GM12878 (cell line): ENCODE measurements around the gene TBL3. TPM values are rescaled to one million over a fixed set of nuclear protein-coding genes. Genes with fewer than 3 reads are reported as not detected.

Experiments
- ATAC-seq: fragments of 200-7000 bp; cut with Tn5 transposase; 3 replicates; pipeline ENCODE4 v1.9.1; 2020; ENCODE audit warnings: mild to moderate bottlenecking, moderate library complexity
- BruUV-seq: library from RNA; stranded (reverse); fragments of 400-500 nt; replicated peaks from 2 replicates; lab custom pipeline; 2021; lab: Mats Ljungman, UMichigan
- CTCF ChIA-PET: fragments of 300-600 bp; sonication (Branson Sonifier 250); formaldehyde crosslinking; extraction: SDS; loops from one replicate; lab custom pipeline; 2021; ENCODE audit warnings: inconsistent platforms; lab: Yijun Ruan, JAX
- POLR2A ChIA-PET: fragments of 350-600 bp; formaldehyde crosslinking; extraction: SDS; loops from one replicate; lab custom pipeline; 2021; ENCODE audit warnings: inconsistent platforms; lab: Charles Lee
- RAD21 ChIA-PET: fragments of 300-600 bp; sonication (Branson Sonifier 250); formaldehyde crosslinking; loops from one replicate; lab custom pipeline; 2023; ENCODE audit warnings: antibody characterized with exemption; ENCODE audit not compliant: unreplicated experiment; lab: Charles Lee
- SMC1A ChIA-PET: fragments of 300-600 bp; sonication (Branson Sonifier 250); formaldehyde crosslinking; loops from one replicate; lab custom pipeline; 2023; ENCODE audit not compliant: unreplicated experiment, uncharacterized antibody; lab: Charles Lee
- DNase-seq: peaks from one replicate; pipeline ENCODE4 v3.0.0-alpha.2; 2011; ENCODE audit warnings: low read depth, low spot score
- FAIRE-seq: peaks from 3 replicates; lab custom pipeline; 2011; peaks lifted over from hg19 to GRCh38; lab: Jason Lieb, UNC
- H2AFZ ChIP-seq: 2 replicates; pipeline ENCODE4 v1.6.0; 2011; ENCODE audit warnings: low read depth, low read length, control low read depth; ENCODE audit not compliant: control insufficient read depth
- H3K27ac ChIP-seq: 2 replicates; pipeline ENCODE4 v1.5.1; 2011; ENCODE audit warnings: control low read depth; ENCODE audit not compliant: control insufficient read depth, insufficient read depth
- H3K27me3 ChIP-seq, 2 experiments: replicated peaks in 1 of 2; 2 replicates each; pipeline versions ENCODE4 v1.6.0 to v1.6.1; 2011; ENCODE audit warnings: low read length in 1 of 2; ENCODE audit not compliant: control insufficient read depth in 2 of 2, insufficient read depth in 2 of 2
- H3K36me3 ChIP-seq, 2 experiments: 2 replicates each; pipeline ENCODE4 v1.5.1; 2011; ENCODE audit warnings: low read length in 1 of 2; ENCODE audit not compliant: control insufficient read depth in 2 of 2, insufficient read depth in 2 of 2
- H3K4me1 ChIP-seq: 2 replicates; pipeline ENCODE4 v1.6.1; 2011; ENCODE audit warnings: mild to moderate bottlenecking, low read length, moderate library complexity, mixed read lengths; ENCODE audit not compliant: control insufficient read depth, insufficient read depth
- H3K4me2 ChIP-seq: 2 replicates; pipeline ENCODE4 v1.6.0; 2011; ENCODE audit warnings: control low read depth; ENCODE audit not compliant: control insufficient read depth, insufficient read depth
- H3K4me3 ChIP-seq: fragments of 200-600 bp; sonication (generic); 2 replicates; pipeline ENCODE4 v1.5.1; 2016
- H3K79me2 ChIP-seq: 2 replicates; pipeline ENCODE4 v1.6.0; 2011; ENCODE audit warnings: low read length; ENCODE audit not compliant: control insufficient read depth, insufficient read depth
- H3K9ac ChIP-seq: 2 replicates; pipeline ENCODE4 v1.8.0; 2011; ENCODE audit warnings: low read length, control low read depth, mixed read lengths; ENCODE audit not compliant: control insufficient read depth, insufficient read depth
- H3K9me3 ChIP-seq: replicated peaks from 3 replicates; pipeline ENCODE4 v1.5.1; 2011; ENCODE audit warnings: mild to moderate bottlenecking, low read length; ENCODE audit not compliant: control insufficient read depth, insufficient read depth
- H4K20me1 ChIP-seq: 2 replicates; pipeline ENCODE4 v1.6.0; 2011; ENCODE audit not compliant: control insufficient read depth, insufficient read depth
- ATF7 ChIP-seq: fragments of 450-650 bp; IDR thresholded peaks from 2 replicates; pipeline ENCODE4 v1.6.1; 2016; ENCODE audit warnings: low read depth, mild to moderate bottlenecking
- BCL3 ChIP-seq: IDR thresholded peaks from 2 replicates; pipeline ENCODE4 v1.6.1; 2011; ENCODE audit warnings: borderline replicate concordance, low read depth, mild to moderate bottlenecking, moderate library complexity, low read length; ENCODE audit not compliant: insufficient read depth, poor library complexity, severe bottlenecking
- BHLHE40 ChIP-seq, 2 experiments: fragments of 450-650 bp in 1 of 2; IDR thresholded peaks; 2 replicates each; pipeline ENCODE4 v1.6.1; 2011 to 2017; ENCODE audit warnings: low read depth in 2 of 2, borderline replicate concordance in 1 of 2, improper control_type of control experiment in 1 of 2, low read length in 1 of 2, mild to moderate bottlenecking in 1 of 2
- CBX5 ChIP-seq: sonication (generic); IDR thresholded peaks from 2 replicates; pipeline ENCODE4 v1.6.1; 2016; ENCODE audit warnings: low read depth, moderate library complexity, mild to moderate bottlenecking, inconsistent platforms
- JUND ChIP-seq: IDR thresholded peaks from 2 replicates; pipeline ENCODE4 v1.6.1; 2012; ENCODE audit warnings: low read depth, mild to moderate bottlenecking, low read length, improper control_type of control experiment, moderate library complexity
- MTA2 ChIP-seq: fragments of 450-650 bp; IDR thresholded peaks from 2 replicates; pipeline ENCODE4 v1.6.1; 2016; ENCODE audit warnings: low read depth, mild to moderate bottlenecking, moderate library complexity
- MYB ChIP-seq: fragments of 150-350 bp; IDR thresholded peaks from 2 replicates; pipeline ENCODE4 v1.6.1; 2014; ENCODE audit warnings: mild to moderate bottlenecking, low read depth, low read length, borderline replicate concordance
- PAX5 ChIP-seq: IDR thresholded peaks from 2 replicates; pipeline ENCODE4 v1.6.1; 2011; ENCODE audit warnings: low read depth, low read length, borderline replicate concordance
- POLR2AphosphoS5 ChIP-seq: IDR thresholded peaks from 2 replicates; pipeline ENCODE4 v1.6.1; 2011; ENCODE audit warnings: mild to moderate bottlenecking, low read length, inconsistent platforms
- RUNX3 ChIP-seq: IDR thresholded peaks from 2 replicates; pipeline ENCODE4 v1.6.1; 2012; ENCODE audit warnings: low read length, inconsistent platforms
- SIN3A ChIP-seq: IDR thresholded peaks from 2 replicates; pipeline ENCODE4 v1.6.1; 2012; ENCODE audit warnings: low read depth, low read length, improper control_type of control experiment
- SRF ChIP-seq, 2 experiments: IDR thresholded peaks; 2 replicates each; pipeline ENCODE4 v1.6.1; 2011; ENCODE audit warnings: low read depth in 2 of 2, low read length in 2 of 2, mild to moderate bottlenecking in 1 of 2, moderate library complexity in 1 of 2
- TBL1XR1 ChIP-seq: IDR thresholded peaks from 2 replicates; pipeline ENCODE4 v1.6.1; 2012; ENCODE audit warnings: low read depth, low read length, improper control_type of control experiment
- TCF3 ChIP-seq: IDR thresholded peaks from 2 replicates; pipeline ENCODE4 v1.6.1; 2012; ENCODE audit warnings: low read depth, mild to moderate bottlenecking, low read length, borderline replicate concordance; ENCODE audit not compliant: insufficient read depth
- ZBED1 ChIP-seq: IDR thresholded peaks from 2 replicates; pipeline ENCODE4 v1.6.1; 2016; ENCODE audit warnings: borderline replicate concordance
- ZNF217 ChIP-seq: fragments of 450-650 bp; IDR thresholded peaks from 2 replicates; pipeline ENCODE4 v1.6.1; 2017; ENCODE audit warnings: antibody characterized with exemption, mild to moderate bottlenecking
- ZZZ3 ChIP-seq: IDR thresholded peaks from 2 replicates; pipeline ENCODE4 v1.6.1; 2011; ENCODE audit warnings: low read depth; ENCODE audit not compliant: control insufficient read depth, insufficient read length
- WGBS: methylation state at CpG from one replicate; pipeline ENCODE4 v1.1.6; 2016; ENCODE audit warnings: low lambda C conversion rate; ENCODE audit not compliant: insufficient replicate concordance, insufficient coverage; ENCODE audit errors: missing lambda C conversion rate; 5-methylcytosine and 5-hydroxymethylcytosine counted together
- in situ Hi-C: fragments of 300-500 bp; cut with MboI; formaldehyde crosslinking; loops from 9 replicates; pipeline ENCODE4 v1.14.3; 2018; ENCODE audit warnings: mixed read lengths
- intact Hi-C: fragments of 100-400 bp; cut with micrococcal nuclease; formaldehyde crosslinking; loops from one replicate; pipeline ENCODE4 v1.14.2; 2022; ENCODE audit not compliant: unreplicated experiment
- polyA plus RNA-seq, 11 experiments: library from polyadenylated mRNA; depleted of rRNA in 4 of 11; unstranded in 6 of 11; stranded (reverse) in 5 of 11; fragments of >200 nt; fragmentation: Nextera tagmentation in 4 of 11; fragmentation: Illumina TruSeq in 1 of 11; extraction: Ambion mirVana in 4 of 11; extraction: Trizol in 1 of 11; gene quantifications; 1 replicate in 1 of 11; 2 replicates in 10 of 11; pipeline versions ENCODE4 v1.2.1 to v1.2.3, GENCODE V29; 2011 to 2016; ENCODE audit warnings: inconsistent platforms in 2 of 11, missing spikeins in 2 of 11, low read depth in 1 of 11
- total RNA-seq, 4 experiments: library from RNA; depleted of rRNA in 3 of 4; stranded (reverse); fragments of >200 nt in 3 of 4; fragmentation: Illumina TruSeq in 1 of 4; extraction: Trizol in 1 of 4; gene quantifications; 2 replicates each; pipeline versions ENCODE4 v1.2.1 to v1.2.3, GENCODE V29; 2013 to 2021

The TBL3 gene
- total and polyA plus RNA-seq, 10 of the 15 experiments (the other 5 are each of a cell fraction or from before 2014, with no cell fraction given): 1.2 to 101 (median 34.2) TPM

GRCh38 chr16:1930338-1930720 lies 41.5 kb upstream of the TBL3 start:
- no TSS peak for BruUV-seq
- H4K20me1 ChIP-seq: no peaks in the 10 kb centered on the region
- WGBS: 71% methylated on average over 6 of the region's 10 CpGs
- intact Hi-C loops: no loop called here
- H3K27me3 ChIP-seq: no peaks in the 10 kb centered on the region; a peak in 3 of 4 replicates
- DNase-seq (no peak), FAIRE-seq (no peak), ATAC-seq (no peak)
- ChIA-PET CTCF (interaction anchor here (1.6 to 2.5 kb wide), 4 partner anchors 10 to 64 kb away, joined by 4 to 12 read pairs (median 8); no protein-coding TSS in a partner anchor), POLR2A (no interaction called here), SMC1A (interaction anchor here (1.8 kb wide), 1 partner anchor 64 kb away, joined by 3 read pairs; no protein-coding TSS in a partner anchor), RAD21 (no interaction called here)
- no peak for TF ChIP-seq SRF (IDR thresholded peaks at IDR 0.05; ENCODE audit: low read depth in 2 of 2, low read length in 2 of 2)
- TF ChIP-seq MTA2: no peak
- no peak for TF ChIP-seq SIN3A
- no peak for TF ChIP-seq RUNX3
- TF ChIP-seq PAX5: no peak
- TF ChIP-seq MYB: no peak
- TF ChIP-seq POLR2AphosphoS5: no peak
- TF ChIP-seq CBX5: no peak
- TF ChIP-seq TCF3: no peak
- no peak for TF ChIP-seq JUND
- TF ChIP-seq TBL1XR1: no peak
- TF ChIP-seq ZBED1: no peak
- TF ChIP-seq BCL3: no peak
- TF ChIP-seq ATF7: no peak
- TF ChIP-seq BHLHE40 (IDR thresholded peaks at IDR 0.05; ENCODE audit: borderline replicate concordance in 1 of 2, low read depth in 2 of 2, low read length in 1 of 2): no peak
- TF ChIP-seq ZZZ3: no peak
- no peak for TF ChIP-seq ZNF217
- H3K9me3 ChIP-seq: no peaks in the 10 kb centered on the region
- no peak overlapping the region for H3K4me3 ChIP-seq
- no peak overlapping the region for H3K4me2 ChIP-seq
- no peak overlapping the region for H3K27ac ChIP-seq
- no peak overlapping the region for H3K9ac ChIP-seq
- H3K79me2 ChIP-seq: no peaks in the 10 kb centered on the region
- in situ Hi-C loops: loop anchor here (10.0 kb wide), 1 partner anchor 66 kb away; no protein-coding TSS in a partner anchor
- H3K4me1 ChIP-seq: no peaks in the 10 kb centered on the region; the same call in 1 of the 2 replicates
- no peak overlapping the region for H2AFZ ChIP-seq
- no peaks in the 10 kb centered on the region for H3K36me3 ChIP-seq
